PFSK-1 (cell line): ENCODE measurements around the gene PTPRT.

ENCODE experiments used
- FOXP2 ChIP-seq: optimal IDR thresholded peaks from 2 replicates; pipeline ENCODE3; 2011; ENCODE audit warnings: borderline replicate concordance, control low read depth, inconsistent platforms; ENCODE audit not compliant: insufficient read depth; ENCODE audit errors: extremely low read length, extremely low read depth
- POLR2AphosphoS5 ChIP-seq: IDR thresholded peaks from 2 replicates; pipeline ENCODE4 v1.6.1; 2012; ENCODE audit warnings: low read depth, mild to moderate bottlenecking, control low read depth, low read length, moderate library complexity
- REST ChIP-seq, 2 experiments: IDR thresholded peaks; 2 replicates each; pipeline versions ENCODE4 v1.6.1 to v1.8.0; 2011 to 2012; ENCODE audit warnings: low read depth in 2 of 2, low read length in 2 of 2, control low read depth in 1 of 2, inconsistent platforms in 1 of 2, mild to moderate bottlenecking in 1 of 2, moderate library complexity in 1 of 2; ENCODE audit not compliant: insufficient read depth in 1 of 2
- SIN3A ChIP-seq: IDR thresholded peaks from 2 replicates; pipeline ENCODE4 v1.6.1; 2012; ENCODE audit warnings: mild to moderate bottlenecking, low read length, moderate library complexity, borderline replicate concordance; ENCODE audit not compliant: insufficient read depth
- TAF1 ChIP-seq: IDR thresholded peaks from 2 replicates; pipeline ENCODE4 v1.6.1; 2012; ENCODE audit warnings: low read length, control low read depth, borderline replicate concordance; ENCODE audit not compliant: insufficient read depth

The PTPRT gene

DNA sequence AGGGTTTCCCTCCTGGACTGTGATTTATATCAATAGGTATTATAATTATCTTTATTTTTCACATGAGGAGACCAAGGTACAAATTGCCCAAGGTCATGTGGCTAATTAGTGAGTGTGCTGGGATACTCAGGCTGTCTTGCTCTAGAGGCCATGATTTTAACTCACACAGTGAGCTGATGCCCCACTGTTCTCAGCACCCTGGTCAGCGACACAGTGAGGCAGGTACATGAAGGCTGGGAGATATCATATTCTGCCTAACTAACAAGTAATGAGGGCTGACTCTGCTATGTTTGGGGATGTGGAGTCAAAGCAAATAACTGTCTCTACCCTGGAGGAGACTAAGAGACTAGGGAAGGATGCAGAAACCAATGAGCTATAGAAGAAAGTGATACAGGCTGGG is 501.1 kb downstream of the PTPRT start:
- TF ChIP-seq TAF1 (no peak), POLR2AphosphoS5 (no peak), FOXP2 (no peak), REST (IDR thresholded peaks at IDR 0.05; ENCODE audit: insufficient read depth in 1 of 2, low read depth in 2 of 2, low read length in 2 of 2) (peak; percentile 42 to 88; a peak in 2 of 4 replicates), SIN3A (no peak)

DNA sequence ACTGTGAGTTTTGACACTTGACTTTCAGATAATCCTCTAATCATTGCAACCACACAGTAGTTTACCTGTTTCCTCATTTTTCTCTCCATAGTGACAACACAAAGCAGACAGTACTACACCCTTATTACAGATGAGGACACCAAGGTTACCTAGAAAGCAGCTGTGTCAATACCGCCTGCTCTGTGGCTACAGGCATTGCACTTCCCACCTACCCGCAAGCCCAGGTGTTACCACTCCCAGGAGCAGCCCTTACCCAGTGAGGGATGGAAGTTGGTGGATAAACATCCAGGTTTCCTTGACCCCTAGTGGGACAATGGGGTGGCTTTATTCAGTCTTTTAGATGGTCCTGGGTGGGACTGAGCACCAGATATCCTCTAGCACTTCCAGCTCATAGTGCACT is 503.6 kb downstream of the PTPRT start:
- TF ChIP-seq POLR2AphosphoS5 (no peak), TAF1 (no peak), FOXP2 (no peak), SIN3A (no peak), REST (IDR thresholded peaks at IDR 0.05; ENCODE audit: insufficient read depth in 1 of 2, low read depth in 2 of 2, low read length in 2 of 2) (no peak)

GRCh38 chr20:42678895-42679294 is 510.8 kb downstream of the PTPRT start:
- TF ChIP-seq SIN3A (no peak), TAF1 (no peak), FOXP2 (no peak), REST (IDR thresholded peaks at IDR 0.05; ENCODE audit: insufficient read depth in 1 of 2, low read depth in 2 of 2, low read length in 2 of 2) (no peak), POLR2AphosphoS5 (no peak)

DNA sequence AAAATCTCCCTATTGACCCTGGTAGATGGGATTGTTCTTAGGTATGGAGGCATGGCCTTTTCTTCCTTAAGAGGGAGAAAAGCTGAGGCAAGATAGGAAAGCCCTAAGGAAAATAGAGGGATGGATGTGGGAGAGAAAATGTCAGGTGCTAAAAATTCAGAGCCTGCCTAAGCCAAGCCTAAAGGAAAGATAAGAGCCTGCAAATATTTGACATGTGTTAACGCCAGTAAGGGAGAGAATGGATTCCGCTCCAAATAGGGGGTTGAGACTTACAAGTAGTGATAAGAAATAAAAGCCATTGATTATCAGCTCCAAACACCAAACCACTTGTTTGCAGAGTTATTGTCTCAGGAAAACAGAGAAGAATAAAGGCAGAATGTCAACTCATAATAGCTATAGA is 533.6 kb downstream of the PTPRT start:
- TF ChIP-seq SIN3A (no peak), REST (IDR thresholded peaks at IDR 0.05; ENCODE audit: insufficient read depth in 1 of 2, low read depth in 2 of 2, low read length in 2 of 2) (no peak), TAF1 (no peak), POLR2AphosphoS5 (no peak)

GRCh38 chr20:42652266-42652665 is 537.4 kb downstream of the PTPRT start:
- TF ChIP-seq SIN3A (no peak), POLR2AphosphoS5 (no peak)
